HG03066 (cell line): ENCODE results near the gene TBP.
A peak's percentile ranks its signal among the peaks of the same experiment; 100 is the strongest.

Experiments
- ATAC-seq: cut with Tn5 transposase; IDR thresholded peaks from one replicate; pipeline ENCODE4 v1.9.1; 2021; ENCODE audit warnings: low read depth; ENCODE audit not compliant: unreplicated experiment

The TBP gene

GRCh38 chr6:170533792-170534191 is 20.4 kb upstream of the TBP start:
- no peak for ATAC-seq

GRCh38 chr6:170535004-170535403 is 19.2 kb upstream of the TBP start:
- no peak for ATAC-seq

- no peak for ATAC-seq
Observed at GRCh38 chr6:170536671-170537070, 17.5 kb upstream of the TBP start.

- ATAC-seq, result no peak
Observed at GRCh38 chr6:170537329-170537728, 16.8 kb upstream of the TBP start.

- no peak for ATAC-seq
Observed at GRCh38 chr6:170542031-170542719, 12.0 kb upstream of the TBP start.

GRCh38 chr6:170545405-170545804 is 8.8 kb upstream of the TBP start:
- ATAC-seq, result no peak

- ATAC-seq, result peak; percentile 50
Observed at GRCh38 chr6:170552765-170553533, 1.2 kb upstream of the TBP start, which contains the start of gene PSMB1. Gene PSMB1 (minus strand): TSS chr6:170553307. CDS start chr6:170553242, 65 bp downstream.

GRCh38 chr6:170553534-170554012 is 596 bp upstream of the TBP start:
- peak; percentile 36 for ATAC-seq

- ATAC-seq, result no peak
Observed at GRCh38 chr6:170554796-170555137, 598 bp downstream of the TBP start.

GRCh38 chr6:170555305-170555704 is 1.1 kb downstream of the TBP start:
- no peak for ATAC-seq

GRCh38 chr6:170561555-170561954 is 7.4 kb downstream of the TBP start:
- ATAC-seq, result no peak

GRCh38 chr6:170564936-170565530 is 10.9 kb downstream of the TBP start:
- no peak for ATAC-seq

GRCh38 chr6:170572704-170573466 is 18.7 kb downstream of the TBP start:
- no peak for ATAC-seq

GRCh38 chr6:170575250-170575649 is 21.1 kb downstream of the TBP start:
- ATAC-seq, result no peak

GRCh38 chr6:170578909-170579308 is 24.7 kb downstream of the TBP start:
- no peak for ATAC-seq

GRCh38 chr6:170583756-170584180 is 29.6 kb downstream of the TBP start:
- ATAC-seq, result peak; percentile 2

GRCh38 chr6:170584181-170584953 is 30.2 kb downstream of the TBP start, which contains the start of gene PDCD2:
Gene PDCD2 (minus strand): TSS chr6:170584637. CDS start chr6:170584581, 56 bp downstream.
- ATAC-seq, result peak; percentile 94

GRCh38 chr6:170584954-170585498 is 30.9 kb downstream of the TBP start:
- peak; percentile 34 for ATAC-seq

- no peak for ATAC-seq
Observed at GRCh38 chr6:170590725-170591124, 36.6 kb downstream of the TBP start.

- ATAC-seq, result no peak
Observed at GRCh38 chr6:170596426-170596825, 42.3 kb downstream of the TBP start.
